Liver (tissue), 9 donors: ENCODE measurements around the gene TSPAN32. TPM values are rescaled to one million over a fixed set of nuclear protein-coding genes. Genes with fewer than 3 reads are reported as not detected.

ENCODE experiments used
- DNase-seq: peaks from one replicate; pipeline ENCODE4 v3.0.0-alpha.2; 2017; ENCODE audit warnings: low spot score
- H3K27ac ChIP-seq, 2 donors: one replicate each; pipeline ENCODE4 v1.7.0; 2013; ENCODE audit warnings: inconsistent platforms in 2 of 2, low read length in 2 of 2, control low read depth in 1 of 2, low read depth in 1 of 2, mild to moderate bottlenecking in 1 of 2
- H3K27me3 ChIP-seq, 4 donors: one replicate each; pipeline versions ENCODE4 v1.6.1 to v1.7.0; 2013; ENCODE audit warnings: low read length in 3 of 4, inconsistent platforms in 1 of 4, mild to moderate bottlenecking in 1 of 4, moderate library complexity in 1 of 4; ENCODE audit not compliant: control insufficient read depth in 4 of 4, insufficient read depth in 4 of 4
- H3K36me3 ChIP-seq, 4 donors: one replicate each; pipeline versions ENCODE4 v1.6.1 to v1.7.0; 2013; ENCODE audit warnings: low read length in 3 of 4, mild to moderate bottlenecking in 3 of 4, low read depth in 1 of 4, moderate library complexity in 1 of 4; ENCODE audit not compliant: control insufficient read depth in 4 of 4, insufficient read depth in 3 of 4
- H3K4me1 ChIP-seq, 4 donors: one replicate each; pipeline versions ENCODE4 v1.6.1 to v1.7.0; 2013; ENCODE audit warnings: low read length in 3 of 4, mild to moderate bottlenecking in 3 of 4, moderate library complexity in 1 of 4; ENCODE audit not compliant: control insufficient read depth in 4 of 4, insufficient read depth in 4 of 4
- H3K4me3 ChIP-seq, 3 donors: one replicate each; pipeline versions ENCODE4 v1.6.1 to v1.7.0; 2013; ENCODE audit warnings: low read length in 3 of 3, control low read depth in 1 of 3, low read depth in 1 of 3, mild to moderate bottlenecking in 1 of 3
- H3K9ac ChIP-seq, 2 donors: one replicate each; pipeline ENCODE4 v1.7.0; 2013; ENCODE audit warnings: low read length in 2 of 2, mild to moderate bottlenecking in 2 of 2, moderate library complexity in 2 of 2, control low read depth in 1 of 2, low read depth in 1 of 2
- H3K9me3 ChIP-seq, 4 donors: one replicate each; pipeline versions ENCODE4 v1.6.1 to v1.7.0; 2013; ENCODE audit warnings: low read length in 3 of 4; ENCODE audit not compliant: control insufficient read depth in 4 of 4
- EGR1 ChIP-seq, 2 donors: IDR thresholded peaks; 2 replicates each; pipeline ENCODE4 v1.6.1; 2016 to 2018; ENCODE audit warnings: antibody characterized with exemption in 2 of 2, low read depth in 2 of 2
- FOXA1 ChIP-seq: IDR thresholded peaks from 2 replicates; pipeline ENCODE4 v1.6.1; 2016; ENCODE audit warnings: antibody characterized with exemption
- FOXA2 ChIP-seq: IDR thresholded peaks from 2 replicates; pipeline ENCODE4 v1.6.1; 2016; ENCODE audit warnings: antibody characterized with exemption
- GABPA ChIP-seq, 2 donors: IDR thresholded peaks in 1 of 2; conservative IDR thresholded peaks in 1 of 2; 2 replicates each; pipeline ENCODE4 v1.6.1; 2016; ENCODE audit warnings: antibody characterized with exemption in 2 of 2, mild to moderate bottlenecking in 1 of 2, moderate library complexity in 1 of 2
- HNF4A ChIP-seq, 2 donors: conservative IDR thresholded peaks; 2 replicates each; pipeline ENCODE4 v1.6.1; 2016; ENCODE audit warnings: antibody characterized with exemption in 2 of 2, mild to moderate bottlenecking in 2 of 2
- HNF4G ChIP-seq: IDR thresholded peaks from 2 replicates; pipeline ENCODE4 v1.6.1; 2016; ENCODE audit warnings: antibody characterized with exemption
- JUND ChIP-seq, 2 donors: IDR thresholded peaks; 2 replicates each; pipeline ENCODE4 v1.6.1; 2016; ENCODE audit warnings: antibody characterized with exemption in 2 of 2
- NR2F2 ChIP-seq: IDR thresholded peaks from 2 replicates; pipeline ENCODE4 v1.6.1; 2016; ENCODE audit warnings: antibody characterized with exemption
- RAD21 ChIP-seq, 2 donors: IDR thresholded peaks; 2 replicates each; pipeline ENCODE4 v1.6.1; 2016; ENCODE audit warnings: antibody characterized with exemption in 2 of 2, mild to moderate bottlenecking in 2 of 2
- RXRA ChIP-seq, 2 donors: IDR thresholded peaks; 2 replicates each; pipeline ENCODE4 v1.6.1; 2017 to 2018; ENCODE audit warnings: antibody characterized with exemption in 2 of 2, mild to moderate bottlenecking in 1 of 2
- SP1 ChIP-seq: IDR thresholded peaks from 2 replicates; pipeline ENCODE4 v1.6.1; 2018; ENCODE audit warnings: antibody characterized with exemption, mild to moderate bottlenecking
- TAF1 ChIP-seq: conservative IDR thresholded peaks from 2 replicates; pipeline ENCODE4 v1.6.1; 2016; ENCODE audit warnings: antibody characterized with exemption, mild to moderate bottlenecking
- YY1 ChIP-seq: IDR thresholded peaks from 2 replicates; pipeline ENCODE4 v1.6.1; 2016; ENCODE audit warnings: antibody characterized with exemption, mild to moderate bottlenecking
- WGBS: extraction: QIAGEN DNeasy Blood & Tissue Kit; methylation state at CpG from one replicate; pipeline ENCODE4 v1.1.7; 2013; 5-methylcytosine and 5-hydroxymethylcytosine counted together
- polyA plus RNA-seq, 2 donors: library from polyadenylated mRNA; stranded (reverse) in 1 of 2; unstranded in 1 of 2; fragments of 200-250 nt in 1 of 2; fragments of >200 nt in 1 of 2; fragmentation: Nextera tagmentation in 1 of 2; extraction: Ambion mirVana in 1 of 2; gene quantifications; one replicate each; pipeline versions ENCODE4 v1.2.1 to v1.2.3, GENCODE V29; 2013 to 2015
- total RNA-seq, 2 donors: library from RNA; depleted of rRNA; stranded (reverse); fragments of >200 nt; gene quantifications; one replicate each; pipeline ENCODE4 v1.2.3, GENCODE V29; 2014
- TF ChIP-seq, protein P1 (sequence below): IDR thresholded peaks from 2 replicates; pipeline ENCODE4 v1.6.1; 2016; ENCODE audit warnings: antibody characterized with exemption, mild to moderate bottlenecking
- TF ChIP-seq, protein P2 (sequence below): IDR thresholded peaks from 2 replicates; pipeline ENCODE4 v1.6.1; 2016; ENCODE audit warnings: antibody characterized with exemption
- TF ChIP-seq, protein P3 (sequence below): IDR thresholded peaks from 2 replicates; pipeline ENCODE4 v1.6.1; 2016; ENCODE audit warnings: antibody characterized with exemption
- TF ChIP-seq, protein P4 (sequence below): fragments of 150-350 bp; IDR thresholded peaks from 2 replicates; pipeline ENCODE4 v1.5.1; 2017; ENCODE audit warnings: improper control_type of control experiment, low read depth, low read length; ENCODE audit not compliant: missing input control
- TF ChIP-seq, protein P5 (sequence below): IDR thresholded peaks from 2 replicates; pipeline ENCODE4 v1.6.1; 2016; ENCODE audit warnings: antibody characterized with exemption
- donor health status: healthy.
- donor health status: healthy.
- donor health status: healthy.
- donor health status: healthy.
- donor health status: healthy.

Gene TSPAN32
- total and polyA plus RNA-seq, 4 donors: 0.25 to 71.4 (median 0.45) TPM

DNA sequence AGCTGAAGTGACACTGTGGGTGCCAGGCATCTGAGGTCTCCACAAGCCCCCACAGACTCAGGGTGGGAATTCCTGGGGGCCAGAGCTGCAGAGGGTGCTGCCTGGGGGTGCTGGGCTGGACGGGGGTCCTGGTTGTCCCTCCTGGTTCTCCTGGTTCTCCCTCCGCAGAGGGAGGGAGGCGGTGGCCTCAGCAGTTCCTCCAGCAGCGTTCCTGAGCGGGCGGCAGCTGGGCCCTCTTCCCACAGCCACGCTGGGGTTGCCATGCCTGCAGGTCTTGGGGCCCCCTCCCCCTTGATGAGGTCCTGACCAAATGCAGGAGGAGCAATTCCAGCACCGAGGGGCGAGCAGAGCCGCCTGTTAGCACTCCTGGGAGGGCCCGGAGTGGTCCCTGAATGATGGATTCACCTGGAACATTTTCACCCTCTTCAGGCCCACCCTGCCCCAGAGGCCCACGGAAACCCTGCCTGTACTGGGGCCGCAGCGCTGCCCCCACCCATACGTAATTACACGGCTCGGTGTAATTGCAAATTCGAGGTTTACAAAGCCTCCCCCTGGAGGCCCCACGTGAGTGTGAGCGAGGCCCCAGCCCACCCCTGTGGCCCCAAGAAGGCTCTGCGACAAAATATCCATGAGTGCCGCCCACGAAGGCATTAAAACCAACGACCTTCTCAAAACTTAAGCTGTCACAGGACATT lies 730 bp upstream of the TSPAN32 start:
- H3K9ac ChIP-seq: no peak overlapping the region
- peaks cover 4 to 33% (median 23%) of the 10 kb centered on the region in 4 donors for H3K4me1 ChIP-seq
- DNase-seq: peak; percentile 49
- no peaks in the 10 kb centered on the region for H3K27me3 ChIP-seq
- peak overlapping the region in 1 of 2 donors; percentile 62 for H3K27ac ChIP-seq
- TF ChIP-seq GABPA (IDR thresholded peaks at IDR 0.05 in 1 of 2, conservative IDR thresholded peaks at IDR 0.05 in 1 of 2): no peak
- TF ChIP-seq TAF1: no peak
- no peak for TF ChIP-seq RXRA (IDR thresholded peaks at IDR 0.05)
- no peak for TF ChIP-seq FOXA2
- no peak for TF ChIP-seq YY1
- TF ChIP-seq, protein P1, sequence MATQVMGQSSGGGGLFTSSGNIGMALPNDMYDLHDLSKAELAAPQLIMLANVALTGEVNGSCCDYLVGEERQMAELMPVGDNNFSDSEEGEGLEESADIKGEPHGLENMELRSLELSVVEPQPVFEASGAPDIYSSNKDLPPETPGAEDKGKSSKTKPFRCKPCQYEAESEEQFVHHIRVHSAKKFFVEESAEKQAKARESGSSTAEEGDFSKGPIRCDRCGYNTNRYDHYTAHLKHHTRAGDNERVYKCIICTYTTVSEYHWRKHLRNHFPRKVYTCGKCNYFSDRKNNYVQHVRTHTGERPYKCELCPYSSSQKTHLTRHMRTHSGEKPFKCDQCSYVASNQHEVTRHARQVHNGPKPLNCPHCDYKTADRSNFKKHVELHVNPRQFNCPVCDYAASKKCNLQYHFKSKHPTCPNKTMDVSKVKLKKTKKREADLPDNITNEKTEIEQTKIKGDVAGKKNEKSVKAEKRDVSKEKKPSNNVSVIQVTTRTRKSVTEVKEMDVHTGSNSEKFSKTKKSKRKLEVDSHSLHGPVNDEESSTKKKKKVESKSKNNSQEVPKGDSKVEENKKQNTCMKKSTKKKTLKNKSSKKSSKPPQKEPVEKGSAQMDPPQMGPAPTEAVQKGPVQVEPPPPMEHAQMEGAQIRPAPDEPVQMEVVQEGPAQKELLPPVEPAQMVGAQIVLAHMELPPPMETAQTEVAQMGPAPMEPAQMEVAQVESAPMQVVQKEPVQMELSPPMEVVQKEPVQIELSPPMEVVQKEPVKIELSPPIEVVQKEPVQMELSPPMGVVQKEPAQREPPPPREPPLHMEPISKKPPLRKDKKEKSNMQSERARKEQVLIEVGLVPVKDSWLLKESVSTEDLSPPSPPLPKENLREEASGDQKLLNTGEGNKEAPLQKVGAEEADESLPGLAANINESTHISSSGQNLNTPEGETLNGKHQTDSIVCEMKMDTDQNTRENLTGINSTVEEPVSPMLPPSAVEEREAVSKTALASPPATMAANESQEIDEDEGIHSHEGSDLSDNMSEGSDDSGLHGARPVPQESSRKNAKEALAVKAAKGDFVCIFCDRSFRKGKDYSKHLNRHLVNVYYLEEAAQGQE: no peak
- TF ChIP-seq, protein P2, sequence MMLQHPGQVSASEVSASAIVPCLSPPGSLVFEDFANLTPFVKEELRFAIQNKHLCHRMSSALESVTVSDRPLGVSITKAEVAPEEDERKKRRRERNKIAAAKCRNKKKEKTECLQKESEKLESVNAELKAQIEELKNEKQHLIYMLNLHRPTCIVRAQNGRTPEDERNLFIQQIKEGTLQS: no peak
- no peak for TF ChIP-seq EGR1 (IDR thresholded peaks at IDR 0.05; ENCODE audit: low read depth in 2 of 2)
- TF ChIP-seq HNF4G: no peak
- no peak for TF ChIP-seq SP1
- TF ChIP-seq, protein P3, sequence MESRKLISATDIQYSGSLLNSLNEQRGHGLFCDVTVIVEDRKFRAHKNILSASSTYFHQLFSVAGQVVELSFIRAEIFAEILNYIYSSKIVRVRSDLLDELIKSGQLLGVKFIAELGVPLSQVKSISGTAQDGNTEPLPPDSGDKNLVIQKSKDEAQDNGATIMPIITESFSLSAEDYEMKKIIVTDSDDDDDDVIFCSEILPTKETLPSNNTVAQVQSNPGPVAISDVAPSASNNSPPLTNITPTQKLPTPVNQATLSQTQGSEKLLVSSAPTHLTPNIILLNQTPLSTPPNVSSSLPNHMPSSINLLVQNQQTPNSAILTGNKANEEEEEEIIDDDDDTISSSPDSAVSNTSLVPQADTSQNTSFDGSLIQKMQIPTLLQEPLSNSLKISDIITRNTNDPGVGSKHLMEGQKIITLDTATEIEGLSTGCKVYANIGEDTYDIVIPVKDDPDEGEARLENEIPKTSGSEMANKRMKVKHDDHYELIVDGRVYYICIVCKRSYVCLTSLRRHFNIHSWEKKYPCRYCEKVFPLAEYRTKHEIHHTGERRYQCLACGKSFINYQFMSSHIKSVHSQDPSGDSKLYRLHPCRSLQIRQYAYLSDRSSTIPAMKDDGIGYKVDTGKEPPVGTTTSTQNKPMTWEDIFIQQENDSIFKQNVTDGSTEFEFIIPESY: no peak
- TF ChIP-seq NR2F2: no peak
- TF ChIP-seq, protein P4, sequence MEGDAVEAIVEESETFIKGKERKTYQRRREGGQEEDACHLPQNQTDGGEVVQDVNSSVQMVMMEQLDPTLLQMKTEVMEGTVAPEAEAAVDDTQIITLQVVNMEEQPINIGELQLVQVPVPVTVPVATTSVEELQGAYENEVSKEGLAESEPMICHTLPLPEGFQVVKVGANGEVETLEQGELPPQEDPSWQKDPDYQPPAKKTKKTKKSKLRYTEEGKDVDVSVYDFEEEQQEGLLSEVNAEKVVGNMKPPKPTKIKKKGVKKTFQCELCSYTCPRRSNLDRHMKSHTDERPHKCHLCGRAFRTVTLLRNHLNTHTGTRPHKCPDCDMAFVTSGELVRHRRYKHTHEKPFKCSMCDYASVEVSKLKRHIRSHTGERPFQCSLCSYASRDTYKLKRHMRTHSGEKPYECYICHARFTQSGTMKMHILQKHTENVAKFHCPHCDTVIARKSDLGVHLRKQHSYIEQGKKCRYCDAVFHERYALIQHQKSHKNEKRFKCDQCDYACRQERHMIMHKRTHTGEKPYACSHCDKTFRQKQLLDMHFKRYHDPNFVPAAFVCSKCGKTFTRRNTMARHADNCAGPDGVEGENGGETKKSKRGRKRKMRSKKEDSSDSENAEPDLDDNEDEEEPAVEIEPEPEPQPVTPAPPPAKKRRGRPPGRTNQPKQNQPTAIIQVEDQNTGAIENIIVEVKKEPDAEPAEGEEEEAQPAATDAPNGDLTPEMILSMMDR: no peak
- no peak for TF ChIP-seq HNF4A (conservative IDR thresholded peaks at IDR 0.05)
- no peak for TF ChIP-seq FOXA1
- TF ChIP-seq, protein P5, sequence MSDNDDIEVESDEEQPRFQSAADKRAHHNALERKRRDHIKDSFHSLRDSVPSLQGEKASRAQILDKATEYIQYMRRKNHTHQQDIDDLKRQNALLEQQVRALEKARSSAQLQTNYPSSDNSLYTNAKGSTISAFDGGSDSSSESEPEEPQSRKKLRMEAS: no peak
- no peak for TF ChIP-seq JUND (IDR thresholded peaks at IDR 0.05)
- TF ChIP-seq RAD21 (IDR thresholded peaks at IDR 0.05): no peak
- H3K9me3 ChIP-seq: no peaks in the 10 kb centered on the region
- 67% methylated on average over 24 of the region's 24 CpGs for WGBS
- no peaks in the 10 kb centered on the region for H3K36me3 ChIP-seq
- H3K4me3 ChIP-seq: no peak overlapping the region
